Measurements from ENCODE around the gene RAB33B.
"Not testable (repeated sequence)": the region's sequence is repeated elsewhere in the genome, so short reads cannot be mapped to it uniquely, and the experiment has no call there.

The RAB33B gene

DNA sequence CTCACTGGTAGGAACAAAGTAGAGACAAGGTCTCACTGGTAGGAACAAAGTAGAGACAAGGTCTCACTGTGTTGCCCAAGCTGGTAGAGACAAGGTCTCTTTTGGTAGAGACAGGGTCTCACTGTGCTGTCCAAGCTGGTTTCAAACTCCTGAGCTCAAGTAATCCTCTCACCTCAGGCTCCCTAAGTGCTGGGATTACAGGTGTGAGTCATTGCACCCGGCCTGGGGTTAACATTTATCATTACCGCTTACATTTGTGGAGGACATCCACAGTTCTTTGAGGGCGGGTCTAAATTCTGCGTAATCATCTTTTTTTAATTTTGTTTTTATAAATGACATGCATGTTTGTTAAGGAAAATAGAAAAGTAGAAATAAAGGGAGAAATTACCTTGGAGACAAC, 12.0 kb downstream of the RAB33B start:
- no peak for DNase-seq

- DNase-seq: not testable (repeated sequence)
Observed at GRCh38 chr4:139468756-139469155, 14.8 kb downstream of the RAB33B start.

- no peak for DNase-seq
Observed at GRCh38 chr4:139469216-139469615, 15.3 kb downstream of the RAB33B start.

GRCh38 chr4:139469869-139470268, 15.9 kb downstream of the RAB33B start:
- DNase-seq: no peak

DNA sequence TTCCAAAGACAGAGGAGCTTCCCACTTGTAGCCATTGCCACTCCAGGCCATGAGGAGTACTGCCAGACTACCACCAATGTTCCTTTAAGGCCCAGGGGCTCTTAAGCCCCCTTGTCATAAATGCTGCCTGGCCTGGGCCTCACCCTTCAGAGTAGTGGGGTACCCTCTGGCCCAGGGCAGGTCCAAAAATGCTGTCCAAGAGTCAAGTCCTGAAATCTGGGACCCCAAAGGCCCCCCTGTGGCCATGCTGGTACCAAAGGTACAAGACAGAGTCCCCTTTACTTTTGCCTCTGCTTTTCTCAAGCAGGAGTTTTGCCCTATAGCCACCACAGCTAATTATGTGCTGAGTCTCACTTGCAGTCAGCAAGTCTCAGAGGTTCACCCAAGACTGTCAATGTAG, 16.4 kb downstream of the RAB33B start:
- DNase-seq: no peak

DNA sequence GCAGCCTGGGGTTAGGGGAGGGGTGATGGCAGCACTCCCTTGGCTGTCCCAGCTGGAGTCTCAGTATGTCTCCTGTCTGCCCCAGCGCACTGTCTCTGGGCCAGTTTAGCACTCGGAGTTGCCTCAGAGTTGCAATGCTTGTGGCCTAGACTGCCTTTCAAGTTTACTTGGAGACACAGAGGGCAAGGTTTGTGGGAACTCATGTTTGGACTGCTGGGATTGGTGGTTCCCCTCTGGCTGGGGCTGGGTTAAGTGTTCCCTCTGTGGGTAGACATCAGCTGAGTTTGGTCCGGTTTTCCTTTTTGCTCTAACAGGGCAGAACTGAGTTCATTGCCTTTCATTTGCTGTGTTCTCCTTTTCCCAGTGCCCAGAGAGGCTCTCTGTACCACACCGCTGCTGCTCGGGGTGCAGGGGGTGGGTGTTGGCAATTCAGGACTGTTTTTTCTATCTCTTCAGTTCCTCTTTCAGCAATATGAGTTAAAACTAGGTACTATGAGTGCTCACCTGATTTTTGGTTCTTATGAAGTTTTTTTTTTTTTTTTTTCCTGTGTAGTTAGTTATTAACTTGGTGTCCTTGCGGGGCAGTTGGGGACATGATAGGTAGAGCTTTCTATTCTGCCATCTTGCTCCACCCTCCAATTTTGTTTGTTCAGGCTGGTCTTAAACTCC, 17.2 kb downstream of the RAB33B start:
- no peak for DNase-seq

- DNase-seq: no peak
Observed at GRCh38 chr4:139472852-139473251, 18.9 kb downstream of the RAB33B start.

- DNase-seq: no peak
Observed at GRCh38 chr4:139476363-139476762, 22.4 kb downstream of the RAB33B start.

- DNase-seq: no peak
Observed at GRCh38 chr4:139481465-139481864, 27.5 kb downstream of the RAB33B start.

GRCh38 chr4:139483000-139483399, 29.1 kb downstream of the RAB33B start:
- DNase-seq: no peak

- no peak for DNase-seq
Observed at GRCh38 chr4:139484783-139485311, 30.9 kb downstream of the RAB33B start.

DNA sequence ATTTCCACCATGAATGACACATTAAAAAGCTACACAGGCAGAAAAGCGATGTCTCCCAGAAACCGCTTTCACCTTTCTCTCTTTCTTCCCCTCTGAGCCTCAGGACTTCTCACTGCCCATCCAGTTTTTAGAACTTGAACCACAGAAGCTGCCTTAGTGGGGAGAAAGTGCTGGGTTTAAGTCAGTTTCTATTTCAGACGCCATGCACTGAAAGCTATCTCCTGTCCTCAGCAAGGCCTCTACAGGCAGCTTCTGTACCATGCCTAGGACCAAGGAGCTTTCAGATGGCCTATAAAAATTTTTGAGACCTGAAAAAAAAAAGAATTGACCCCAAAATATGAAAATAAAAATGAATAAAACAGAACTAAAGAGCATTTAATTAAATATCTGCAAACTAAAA, 34.5 kb downstream of the RAB33B start:
- DNase-seq: no peak

GRCh38 chr4:139489638-139490037, 35.7 kb downstream of the RAB33B start:
- no peak for DNase-seq

DNA sequence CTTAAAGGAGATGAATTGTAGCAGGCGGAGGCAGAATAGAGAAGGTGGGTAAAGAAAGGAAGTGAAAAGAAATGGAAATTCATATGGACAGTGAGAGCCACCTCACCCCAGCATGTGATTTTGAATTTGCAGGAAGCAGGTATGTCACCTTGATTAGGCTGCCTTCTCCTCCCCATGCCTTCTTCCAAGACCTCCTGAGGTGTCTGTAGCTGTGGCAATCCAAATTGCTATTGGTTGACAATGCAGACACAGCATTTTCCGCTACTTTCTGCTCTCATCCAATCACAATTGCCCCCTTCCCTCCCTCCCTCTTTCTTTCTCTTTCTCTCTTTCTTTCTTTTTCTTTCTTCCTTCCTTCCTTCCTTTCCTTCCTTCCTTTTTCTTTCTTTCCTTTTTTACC, 38.5 kb downstream of the RAB33B start:
- DNase-seq: no peak

GRCh38 chr4:139493176-139493575, 39.3 kb downstream of the RAB33B start:
- no peak for DNase-seq

- DNase-seq: no peak
Observed at GRCh38 chr4:139499186-139499585, 45.3 kb downstream of the RAB33B start.

DNA sequence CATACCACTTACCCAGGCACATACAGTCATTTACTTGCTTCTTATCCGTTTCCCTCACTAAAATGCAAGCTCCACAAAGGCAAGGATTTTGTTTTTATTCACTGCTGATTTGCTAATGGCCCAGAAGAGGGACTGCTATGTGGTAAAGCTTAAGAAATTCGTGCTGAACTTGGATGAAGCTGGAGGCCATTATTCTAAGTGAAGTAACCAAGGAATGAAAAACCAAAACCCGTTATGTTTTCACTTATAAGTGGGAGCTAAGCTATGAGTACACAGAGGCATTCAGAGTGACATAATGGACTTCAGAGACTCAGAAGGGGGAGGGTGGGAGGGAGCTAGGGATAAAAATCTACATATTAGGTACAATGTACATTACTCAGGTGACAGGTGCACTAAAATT, 47.2 kb downstream of the RAB33B start:
- DNase-seq: no peak

- DNase-seq: no peak
Observed at GRCh38 chr4:139501527-139501926, 47.6 kb downstream of the RAB33B start.

GRCh38 chr4:139501927-139502899, 48.3 kb downstream of the RAB33B start:
- DNase-seq: no peak

GRCh38 chr4:139503622-139504166, 49.8 kb downstream of the RAB33B start:
- no peak for DNase-seq

DNA sequence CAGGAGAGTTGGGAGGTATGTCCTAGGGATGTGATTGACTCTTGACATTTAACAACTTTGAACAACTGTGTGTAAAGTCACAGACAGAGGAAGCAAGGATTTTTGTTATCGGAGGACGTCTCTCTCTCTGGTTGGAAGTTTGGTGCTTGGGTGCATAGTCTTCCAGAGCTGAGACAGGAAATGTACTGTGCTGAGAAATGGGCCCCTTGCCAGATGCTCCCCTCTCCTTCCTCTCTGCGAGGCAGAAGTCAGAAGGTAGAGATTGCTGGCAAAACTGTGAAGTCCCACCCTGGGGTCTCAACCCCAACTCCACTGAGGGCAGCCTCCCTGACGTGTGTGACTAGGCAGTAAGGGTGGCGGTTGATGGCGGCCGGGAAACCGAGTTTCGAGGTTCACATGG, 52.9 kb downstream of the RAB33B start:
- DNase-seq: no peak

GRCh38 chr4:139508581-139509237, 54.8 kb downstream of the RAB33B start:
- DNase-seq: no peak

Measured in activated CD4-positive, alpha-beta T cell treated with anti-CD3 and anti-CD28 coated beads, Interleukin-10, Interleukin-2, amounts not matched to agents 100 ng/mL and 50 ng/mL, durations not matched to agents 16 hours and 8 hours (primary cell).